ENCODE results near the gene CAPN14.

Gene CAPN14

GRCh38 chr2:31241625-31242270 is 24.4 kb upstream of the CAPN14 start:
- no peak for DNase-seq

- DNase-seq: no peak
These were observed 23.4 kb upstream of the CAPN14 start for GRCh38 chr2:31240381-31241365.

GRCh38 chr2:31239593-31240177 is 22.4 kb upstream of the CAPN14 start:
- DNase-seq: no peak

GRCh38 chr2:31238906-31239592 is 21.7 kb upstream of the CAPN14 start:
- no peak for DNase-seq

GRCh38 chr2:31238126-31238905 is 21.0 kb upstream of the CAPN14 start:
- DNase-seq: no peak

GRCh38 chr2:31237348-31238017 is 20.2 kb upstream of the CAPN14 start:
- no peak for DNase-seq

GRCh38 chr2:31236433-31237205 is 19.3 kb upstream of the CAPN14 start:
- no peak for DNase-seq

- DNase-seq: no peak
These were observed 18.2 kb upstream of the CAPN14 start for GRCh38 chr2:31235504-31235902.

- DNase-seq: no peak
These were observed 17.6 kb upstream of the CAPN14 start for GRCh38 chr2:31234683-31235503.

GRCh38 chr2:31233741-31234682 is 16.7 kb upstream of the CAPN14 start, which contains the start of gene EHD3:
Gene EHD3 (plus strand): TSS chr2:31234152. CDS start chr2:31234622, 470 bp downstream.
- peak; percentile 77 for DNase-seq

- DNase-seq: no peak
These were observed 15.9 kb upstream of the CAPN14 start for GRCh38 chr2:31233231-31233630.

GRCh38 chr2:31232586-31232985 is 15.3 kb upstream of the CAPN14 start:
- DNase-seq: no peak

GRCh38 chr2:31231571-31232302 is 14.4 kb upstream of the CAPN14 start:
- DNase-seq: no peak

- DNase-seq: no peak
These were observed 13.4 kb upstream of the CAPN14 start for GRCh38 chr2:31230751-31231150.

GRCh38 chr2:31228717-31229116 is 11.4 kb upstream of the CAPN14 start:
- DNase-seq: no peak

GRCh38 chr2:31227711-31228125 is 10.4 kb upstream of the CAPN14 start:
- no peak for DNase-seq

- DNase-seq: no peak
These were observed 9.8 kb upstream of the CAPN14 start for GRCh38 chr2:31227110-31227509.

- no peak for DNase-seq
These were observed 9.0 kb upstream of the CAPN14 start for GRCh38 chr2:31226266-31226665.
